ENCODE data around the gene COASY.

- TF ChIP-seq CTCF (IDR thresholded peaks at IDR 0.05; ENCODE audit: insufficient read depth, low read length, poor library complexity, severe bottlenecking): no peak
- no peak for TF ChIP-seq EZH2phosphoT487 (conservative IDR thresholded peaks at IDR 0.05; ENCODE audit: low read length)
These were observed 617 bp downstream of the COASY start for GRCh38 chr17:42562388-42563142.
